ENCODE results near the gene VAT1L. TPM values are rescaled to one million over a fixed set of nuclear protein-coding genes. Genes with fewer than 3 reads are reported as not detected.

Gene VAT1L
- total and polyA plus RNA-seq, 2 donors (not counting 3 experiments of a cell fraction or from before 2014, with no cell fraction given) = 0.46 to 1.5 TPM

GRCh38 chr16:77794586-77794985 lies 6.2 kb downstream of the VAT1L start:
- peaks cover 15 to 16% of the 10 kb centered on the region in 2 experiments for H3K27me3 ChIP-seq (ENCODE audit: control insufficient read depth in 2 of 2, insufficient read depth in 2 of 2, low read length in 2 of 2)
- H3K79me2 ChIP-seq (ENCODE audit: control insufficient read depth, insufficient read depth, low read length) = no peaks in the 10 kb centered on the region
- ChIA-PET CTCF (interaction anchor here (2.4 kb wide), 1 partner anchor 10 kb away, joined by 7 read pairs; no protein-coding TSS in a partner anchor), POLR2A (interaction anchor here (0.5 kb wide), 1 partner anchor 33 kb away, joined by 5 read pairs; no protein-coding TSS in a partner anchor)
- no peaks in the 10 kb centered on the region for H3K9me1 ChIP-seq (replicated peaks; ENCODE audit: control insufficient read depth, extremely low read depth, insufficient read depth, low read length)
- FAIRE-seq (peak; percentile 69), DNase-seq (ENCODE audit: low read depth, low spot score) (peak; percentile 33)
- H3K9ac ChIP-seq (replicated peaks; ENCODE audit: extremely low read depth, insufficient read depth, low read length) = no peak overlapping the region
- no peak overlapping the region for H2AFZ ChIP-seq (ENCODE audit: low read depth, low read length)
- H3K27ac ChIP-seq (ENCODE audit: insufficient read depth, low read depth, low read length) = no peak overlapping the region
- dilution Hi-C loops (cut with MboI; ENCODE audit: extremely low pct_ligation_motif_present, low sequenced_read_pairs) = no loop called here
- H3K4me3 ChIP-seq (replicated peaks in 1 of 3; ENCODE audit: insufficient read depth in 1 of 3, low read depth in 1 of 3, low read length in 3 of 3) = no peak overlapping the region
- H4K20me1 ChIP-seq (replicated peaks; ENCODE audit: control insufficient read depth, extremely low read depth, insufficient read depth, low read length) = no peaks in the 10 kb centered on the region
- no TSS peak for BruUV-seq (replicated peaks)
- no peaks in the 10 kb centered on the region for H3K9me3 ChIP-seq (replicated peaks; ENCODE audit: control insufficient read depth, insufficient read depth, low read length)
- intact Hi-C loops (cut with micrococcal nuclease) = no loop called here
- no peak overlapping the region for H3K4me2 ChIP-seq (ENCODE audit: insufficient read depth, low read length)
- TF ChIP-seq POLR2AphosphoS5 (IDR thresholded peaks at IDR 0.05; ENCODE audit: insufficient read depth, low read depth, low read length) = no peak
- no peak for TF ChIP-seq GATA2 (IDR thresholded peaks at IDR 0.05; ENCODE audit: insufficient read depth, insufficient read length, low read depth, low read length)
- TF ChIP-seq FOS (IDR thresholded peaks at IDR 0.05; ENCODE audit: borderline replicate concordance, insufficient read depth, low read length) = peak; percentile 95
- TF ChIP-seq JUN (IDR thresholded peaks at IDR 0.05; ENCODE audit: borderline replicate concordance, insufficient read depth, insufficient read length, low read depth) = peak; percentile 78
- no peak for TF ChIP-seq POLR2A (IDR thresholded peaks at IDR 0.05; ENCODE audit: low read depth, low read length)
- H3K36me3 ChIP-seq (ENCODE audit: control insufficient read depth in 2 of 2, extremely low read depth in 1 of 2, insufficient read depth in 2 of 2, low read length in 2 of 2) = no peaks in the 10 kb centered on the region
- H3K4me1 ChIP-seq (ENCODE audit: control insufficient read depth, extremely low read depth, insufficient read depth, low read length) = no peaks in the 10 kb centered on the region

- Histone ChIP-seq H3K4me1 (ENCODE audit: control insufficient read depth, extremely low read depth, insufficient read depth, low read length) (no peaks in the 10 kb centered on the region), H2AFZ (ENCODE audit: low read depth, low read length) (no peak overlapping the region), H3K9me3 (replicated peaks; ENCODE audit: control insufficient read depth, insufficient read depth, low read length) (no peaks in the 10 kb centered on the region), H3K4me2 (ENCODE audit: insufficient read depth, low read length) (no peak overlapping the region), H4K20me1 (replicated peaks; ENCODE audit: control insufficient read depth, extremely low read depth, insufficient read depth, low read length) (no peaks in the 10 kb centered on the region), H3K9me1 (replicated peaks; ENCODE audit: control insufficient read depth, extremely low read depth, insufficient read depth, low read length) (no peaks in the 10 kb centered on the region), H3K36me3 (ENCODE audit: control insufficient read depth in 2 of 2, extremely low read depth in 1 of 2, insufficient read depth in 2 of 2, low read length in 2 of 2) (no peaks in the 10 kb centered on the region), H3K9ac (replicated peaks; ENCODE audit: extremely low read depth, insufficient read depth, low read length) (no peak overlapping the region), H3K27ac (ENCODE audit: insufficient read depth, low read depth, low read length) (no peak overlapping the region), H3K79me2 (ENCODE audit: control insufficient read depth, insufficient read depth, low read length) (no peaks in the 10 kb centered on the region), H3K27me3 (ENCODE audit: control insufficient read depth in 2 of 2, insufficient read depth in 2 of 2, low read length in 2 of 2) (peaks cover 2 to 3% of the 10 kb centered on the region in 2 experiments), H3K4me3 (replicated peaks in 1 of 3; ENCODE audit: insufficient read depth in 1 of 3, low read depth in 1 of 3, low read length in 3 of 3) (no peak overlapping the region)
- FAIRE-seq (no peak), DNase-seq (ENCODE audit: low read depth, low spot score) (no peak)
- TF ChIP-seq MAX (IDR thresholded peaks at IDR 0.05; ENCODE audit: insufficient read depth, insufficient read length) (no peak), POLR2AphosphoS5 (IDR thresholded peaks at IDR 0.05; ENCODE audit: insufficient read depth, low read depth, low read length) (no peak), POLR2A (IDR thresholded peaks at IDR 0.05; ENCODE audit: low read depth, low read length) (no peak), FOS (IDR thresholded peaks at IDR 0.05; ENCODE audit: borderline replicate concordance, insufficient read depth, low read length) (no peak), JUN (IDR thresholded peaks at IDR 0.05; ENCODE audit: borderline replicate concordance, insufficient read depth, insufficient read length, low read depth) (no peak), EZH2 (IDR thresholded peaks at IDR 0.05; ENCODE audit: borderline replicate concordance, low read depth, low read length, severe bottlenecking) (no peak), CTCF (IDR thresholded peaks at IDR 0.05; ENCODE audit: extremely low read depth in 1 of 2, insufficient read depth in 1 of 2, low read depth in 1 of 2, low read length in 2 of 2) (no peak), GATA2 (IDR thresholded peaks at IDR 0.05; ENCODE audit: insufficient read depth, insufficient read length, low read depth, low read length) (no peak), MYC (IDR thresholded peaks at IDR 0.05; ENCODE audit: low read depth, low read length) (no peak)
- no TSS peak for BruUV-seq (replicated peaks)
- intact Hi-C loops (cut with micrococcal nuclease) = no loop called here
- ChIA-PET CTCF (interaction anchor here (1.2 kb wide), 1 partner anchor 80 kb away, joined by 12 read pairs; the partner anchor contains the start of gene NUDT7), POLR2A (no interaction called here)
- dilution Hi-C loops (cut with MboI; ENCODE audit: extremely low pct_ligation_motif_present, low sequenced_read_pairs) = no loop called here
These were observed 13.5 kb downstream of the VAT1L start for GRCh38 chr16:77801817-77802216.
